NCI-H82 treated with DMSO at 0.1 percent for 48 hours (cell line): ENCODE data around the gene EFCAB6.
"Not testable (repeated sequence)": the region's sequence is repeated elsewhere in the genome, so short reads cannot be mapped to it uniquely, and the experiment has no call there.

Experiments
- DNase-seq: peaks from one replicate; lab custom pipeline; 2025; ENCODE audit not compliant: unreplicated experiment; lab: John Stamatoyannopoulos, UW

Gene EFCAB6

DNA sequence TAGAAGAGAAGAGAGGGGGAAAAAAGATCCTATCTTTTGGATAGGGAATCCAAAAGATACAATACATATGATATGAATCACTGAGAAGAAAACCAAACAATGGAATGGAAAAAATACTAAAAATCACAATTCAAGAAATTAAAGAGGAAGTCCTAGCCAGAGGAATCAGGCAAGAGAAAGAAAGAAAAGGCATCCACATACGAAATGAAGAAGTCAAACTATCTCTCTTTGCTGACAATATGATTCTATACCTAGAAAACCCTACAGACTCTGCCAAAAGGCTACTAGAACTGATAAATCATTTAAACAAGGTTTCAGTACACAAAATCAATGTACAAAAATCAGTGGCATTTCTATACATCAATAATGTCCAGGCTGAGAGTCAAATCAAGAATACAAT is 91.4 kb downstream of the EFCAB6 start:
- DNase-seq: no peak

DNA sequence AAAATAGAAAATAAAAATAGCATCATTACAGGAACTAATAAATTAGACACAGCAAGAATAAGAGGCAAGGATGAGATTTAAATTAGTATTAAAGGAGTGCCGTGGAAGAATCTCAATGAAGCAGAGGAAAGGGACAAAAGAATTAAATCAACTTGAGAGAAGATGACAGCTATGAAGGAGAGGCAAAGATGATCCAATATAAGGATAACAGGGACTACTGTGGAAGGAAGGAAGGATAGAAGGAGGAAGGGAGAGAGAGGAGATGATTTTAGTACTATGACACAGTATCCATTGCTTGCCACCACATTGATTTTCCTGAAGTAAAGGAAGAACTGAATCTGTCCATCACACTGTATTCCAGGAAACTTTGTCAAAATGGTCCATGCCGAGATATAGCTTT is 98.0 kb downstream of the EFCAB6 start:
- no peak for DNase-seq

DNA sequence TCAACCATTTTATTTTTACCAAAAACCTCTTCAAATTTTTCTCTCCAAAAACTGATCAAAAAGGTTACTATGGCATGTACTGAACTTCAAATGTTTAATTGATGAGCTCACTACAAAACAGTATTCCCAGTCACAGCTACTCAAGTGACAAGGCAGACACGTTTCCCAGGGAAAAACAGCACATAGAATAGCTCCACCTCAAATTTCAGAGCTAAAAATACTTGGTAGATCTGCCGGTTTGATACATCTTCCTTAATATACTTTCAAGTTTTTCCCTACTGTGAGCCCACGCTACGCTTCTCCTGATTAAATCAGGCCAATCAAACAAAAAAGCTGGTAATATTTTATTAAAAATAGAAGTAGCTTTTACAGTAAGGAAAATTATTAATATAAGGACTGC is 100.4 kb downstream of the EFCAB6 start:
- DNase-seq: no peak

DNA sequence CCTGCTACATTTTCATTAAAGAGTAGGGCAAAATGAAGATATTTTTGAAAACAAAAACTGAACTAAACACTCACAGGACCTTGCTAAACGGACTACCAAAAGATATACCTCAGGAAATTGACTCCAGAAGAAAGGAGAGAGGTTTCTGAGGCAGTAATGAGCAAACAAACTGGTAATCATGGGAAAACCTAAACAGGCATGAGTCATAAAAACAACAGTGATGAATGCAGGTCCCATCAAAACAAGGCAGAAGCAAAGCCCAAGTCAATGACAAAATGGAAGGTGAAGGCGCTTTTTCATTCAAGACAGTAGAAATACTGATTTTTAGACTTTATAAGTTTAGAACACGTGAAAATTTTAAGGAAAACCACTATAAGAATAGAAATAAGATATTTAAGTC is 104.5 kb downstream of the EFCAB6 start:
- no peak for DNase-seq

DNA sequence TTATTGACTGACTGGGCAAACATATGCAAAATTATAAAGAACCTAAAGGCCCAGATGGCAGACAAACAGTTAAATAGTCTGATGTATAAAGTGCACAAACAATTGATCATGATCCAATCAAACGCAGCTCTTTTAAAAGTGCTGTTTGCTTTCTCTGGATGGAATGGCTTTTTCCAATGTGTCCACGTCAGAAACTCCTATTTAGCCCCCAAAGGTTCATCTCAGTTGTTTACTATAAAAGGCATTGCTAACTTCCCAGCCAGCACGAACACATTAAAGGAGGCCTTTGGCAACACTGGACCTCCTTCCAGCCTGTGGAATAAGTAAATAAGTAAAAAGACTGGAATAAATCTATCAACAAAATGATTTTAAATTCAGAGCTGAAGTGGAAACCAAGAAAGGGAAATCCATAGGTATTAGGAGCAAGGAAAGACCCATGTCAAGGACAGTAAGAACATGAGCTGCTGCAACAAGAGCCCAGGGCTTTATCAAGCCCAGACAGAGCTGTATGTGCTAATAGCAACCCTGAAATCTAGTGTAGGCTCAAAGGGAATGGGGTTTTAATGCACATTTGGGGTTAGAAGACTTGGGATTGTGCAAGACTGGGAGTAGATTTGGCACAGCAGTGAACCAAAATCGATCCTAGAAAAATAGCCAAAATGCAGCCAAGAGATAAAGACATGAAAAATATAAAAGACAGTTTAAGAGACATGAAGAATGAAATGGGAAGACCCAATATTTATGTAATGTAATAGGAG is 105.4 kb downstream of the EFCAB6 start:
- no peak for DNase-seq

DNA sequence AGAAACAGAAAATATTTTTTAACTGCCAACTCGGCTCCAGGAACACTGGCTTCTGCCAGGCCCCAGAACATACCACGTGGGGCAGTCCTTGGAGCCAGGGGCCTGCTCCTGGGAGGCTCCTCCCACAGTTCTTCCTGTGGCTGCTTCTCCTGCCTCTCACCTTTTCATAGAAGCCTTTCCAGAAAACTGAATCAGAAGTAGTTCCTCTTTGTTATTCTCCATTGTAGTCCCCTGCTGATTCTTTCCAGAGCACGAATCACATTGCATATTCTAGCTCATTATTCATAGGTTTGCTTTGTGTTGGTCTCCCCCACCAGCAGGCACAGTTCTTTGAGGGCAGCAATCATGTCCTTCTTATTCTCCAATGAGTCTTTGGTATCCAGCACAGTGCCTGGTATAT is 106.0 kb downstream of the EFCAB6 start:
- no peak for DNase-seq

DNA sequence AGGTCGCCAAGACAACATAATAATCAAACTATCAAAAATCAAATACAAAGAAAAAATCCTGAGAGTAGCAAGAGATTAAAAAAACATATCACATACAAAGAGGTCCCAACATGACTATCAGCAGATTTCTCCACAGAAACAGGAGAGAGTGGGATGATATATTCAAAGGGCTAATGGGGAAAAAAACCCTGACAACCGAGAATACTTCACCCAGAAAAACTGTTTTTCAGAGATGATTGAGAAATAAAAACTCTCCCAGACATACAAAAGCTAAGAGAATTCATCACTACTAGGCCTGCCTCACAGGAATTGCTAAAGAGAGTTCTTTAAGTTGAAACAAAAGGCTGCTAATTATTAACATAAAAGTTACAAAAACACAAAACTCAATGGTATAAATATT is 108.1 kb downstream of the EFCAB6 start:
- no peak for DNase-seq

DNA sequence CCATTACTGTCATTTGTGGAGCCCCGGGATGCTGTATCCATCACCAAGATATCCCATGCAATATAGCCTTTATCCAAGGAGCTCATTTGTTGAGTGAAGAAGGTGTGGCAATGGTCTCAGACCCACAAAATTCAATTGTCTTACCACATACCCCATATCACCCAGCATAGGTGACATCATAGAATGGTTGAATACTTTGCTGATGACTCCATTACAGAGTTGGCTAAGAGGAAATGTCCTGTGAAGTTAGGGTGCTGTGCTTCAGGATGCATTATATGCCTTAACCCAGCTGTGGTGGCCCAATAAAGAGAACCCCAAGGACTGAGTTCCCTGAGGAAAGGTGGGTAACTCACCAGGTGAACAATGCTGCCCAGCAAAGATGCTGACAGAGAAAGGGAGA is 113.7 kb downstream of the EFCAB6 start:
- no peak for DNase-seq

DNA sequence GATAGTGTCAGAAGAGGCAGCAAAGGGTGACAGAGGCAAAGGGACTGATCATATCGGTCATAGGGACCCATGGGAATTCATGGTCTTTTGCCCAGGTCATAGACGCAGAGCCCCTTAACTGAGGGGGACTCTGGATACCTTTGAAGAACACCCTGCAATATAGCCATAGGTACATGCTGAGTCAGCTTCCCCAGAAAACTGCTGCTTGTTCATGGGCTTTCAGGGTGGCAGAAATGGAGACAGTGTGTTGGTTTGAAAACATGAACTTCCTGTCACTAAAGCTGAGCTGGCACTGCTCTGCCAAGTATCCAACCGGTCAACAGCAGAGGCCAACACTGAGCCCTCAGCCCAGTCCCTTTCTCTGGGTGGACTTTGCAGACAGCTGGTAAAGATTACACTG is 114.2 kb downstream of the EFCAB6 start:
- DNase-seq: no peak

DNA sequence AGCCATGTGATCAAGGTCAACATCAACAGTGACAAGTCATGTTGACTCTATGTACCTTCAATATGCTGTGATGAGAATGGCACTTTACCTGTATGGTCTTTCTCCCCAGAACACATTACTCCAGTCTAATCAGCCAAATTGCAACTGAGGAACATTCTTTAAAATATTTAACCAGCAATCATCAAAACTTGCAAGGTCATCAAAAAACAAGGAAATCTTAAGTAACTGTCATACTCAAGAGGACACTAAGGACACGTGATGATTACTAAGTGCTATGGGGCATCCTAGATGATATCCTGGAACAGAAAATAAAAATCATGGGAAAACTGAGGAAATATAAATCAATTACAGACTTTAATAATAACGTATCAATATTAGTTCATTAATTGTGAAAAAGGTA is 118.9 kb downstream of the EFCAB6 start:
- DNase-seq: no peak

DNA sequence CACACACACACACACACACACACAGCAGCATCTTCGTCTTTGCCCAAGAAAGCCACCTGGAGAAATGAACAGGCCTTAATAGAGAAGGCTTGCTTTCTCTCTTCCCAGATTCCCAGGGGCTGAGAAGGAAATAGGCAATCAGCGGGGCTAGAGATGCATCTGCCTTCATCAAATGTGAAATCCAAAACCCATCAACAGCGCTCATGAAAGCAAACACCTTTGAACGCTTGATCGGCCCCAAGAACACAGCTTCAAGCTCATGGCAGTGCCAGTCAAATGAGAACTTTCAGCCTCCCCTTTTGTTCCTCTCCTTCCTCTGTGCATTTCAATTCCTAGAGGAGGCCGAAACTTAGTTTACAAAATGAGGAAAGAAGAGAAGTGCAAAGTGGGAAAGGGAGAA is 122.7 kb downstream of the EFCAB6 start:
- no peak for DNase-seq

DNA sequence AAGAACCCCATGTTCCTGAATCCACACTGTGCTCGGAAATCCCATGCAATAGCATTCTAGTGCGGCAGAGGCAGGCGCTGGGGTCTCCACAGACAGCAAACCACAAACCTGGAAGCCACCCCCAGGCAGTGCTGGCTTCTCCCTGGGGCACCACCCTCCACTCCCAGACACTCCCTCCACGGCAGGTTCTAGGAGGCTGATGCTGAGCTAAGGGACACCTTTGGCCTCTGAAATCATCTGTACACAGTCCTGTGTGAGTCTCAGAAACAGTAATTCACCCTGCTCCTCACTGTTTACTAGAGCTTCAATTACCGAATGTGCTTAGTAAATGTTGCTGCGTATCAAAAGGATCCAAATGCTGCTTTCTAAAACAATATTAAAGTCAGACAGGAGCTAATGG is 129.3 kb downstream of the EFCAB6 start:
- no peak for DNase-seq

DNA sequence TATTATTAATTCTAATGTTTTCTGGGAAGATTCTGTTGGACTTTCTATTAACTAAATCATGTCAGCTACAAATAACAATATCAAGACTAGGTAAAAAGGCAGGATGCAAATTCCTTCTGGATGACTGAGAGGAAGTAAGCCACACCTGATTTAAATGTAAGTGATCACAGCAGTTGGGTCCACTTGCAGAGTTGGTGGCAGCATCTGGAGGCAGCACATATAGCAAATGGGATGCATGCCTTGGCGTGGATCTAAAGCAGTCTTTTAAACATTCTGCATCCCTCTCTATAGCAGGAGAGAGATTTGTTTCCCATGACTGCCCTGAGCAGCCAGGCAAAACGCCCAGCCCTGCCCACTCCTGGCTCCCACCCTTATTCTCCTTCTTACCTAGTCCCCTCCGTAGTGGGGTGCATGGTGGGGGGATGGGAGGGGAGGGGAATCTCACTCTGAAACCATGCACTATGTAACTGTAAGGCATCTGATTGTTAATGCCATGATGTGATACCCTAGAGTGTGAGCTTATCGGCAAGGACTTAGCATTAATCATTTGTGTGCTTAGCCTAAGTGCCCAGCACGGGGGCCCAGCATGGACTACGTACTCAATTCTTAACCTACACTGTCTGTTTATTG is 130.3 kb downstream of the EFCAB6 start:
- no peak for DNase-seq

DNA sequence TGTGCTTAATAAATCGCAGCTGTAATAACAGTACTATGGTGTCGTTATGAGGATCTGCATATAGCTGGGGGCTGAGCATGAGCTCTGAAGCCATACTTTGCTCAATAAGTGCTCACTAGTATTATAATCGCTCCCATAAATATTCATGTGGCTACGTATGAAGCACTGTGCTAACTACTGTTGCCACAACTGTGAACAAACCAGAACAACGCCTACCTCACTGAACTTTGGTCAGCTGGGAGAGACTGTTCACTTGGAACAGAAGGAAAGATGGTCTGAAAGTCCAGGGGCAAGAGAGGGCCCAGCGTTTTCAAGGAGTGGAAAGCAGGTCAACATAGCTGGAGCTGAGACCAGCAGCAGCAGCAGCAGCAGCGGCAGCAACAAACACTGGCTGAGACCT is 141.6 kb downstream of the EFCAB6 start:
- no peak for DNase-seq

DNA sequence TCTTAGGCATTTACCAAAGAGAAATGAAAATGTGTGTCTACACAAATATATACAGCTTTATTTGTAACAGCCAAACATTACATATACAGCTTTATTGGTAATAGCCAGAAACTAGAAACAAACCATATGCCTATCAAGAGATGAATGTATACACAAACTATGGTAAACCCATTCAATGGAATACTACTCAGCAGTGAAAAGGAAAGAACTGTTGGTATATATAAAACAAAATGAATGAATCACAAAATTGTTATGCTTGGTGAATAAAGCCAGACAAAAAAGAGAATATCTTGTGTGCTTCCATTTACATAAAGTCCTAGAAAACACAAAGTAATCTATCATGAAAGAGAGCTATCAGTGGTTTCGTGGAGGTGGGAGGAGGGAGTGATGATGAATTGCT is 142.9 kb downstream of the EFCAB6 start:
- no peak for DNase-seq

DNA sequence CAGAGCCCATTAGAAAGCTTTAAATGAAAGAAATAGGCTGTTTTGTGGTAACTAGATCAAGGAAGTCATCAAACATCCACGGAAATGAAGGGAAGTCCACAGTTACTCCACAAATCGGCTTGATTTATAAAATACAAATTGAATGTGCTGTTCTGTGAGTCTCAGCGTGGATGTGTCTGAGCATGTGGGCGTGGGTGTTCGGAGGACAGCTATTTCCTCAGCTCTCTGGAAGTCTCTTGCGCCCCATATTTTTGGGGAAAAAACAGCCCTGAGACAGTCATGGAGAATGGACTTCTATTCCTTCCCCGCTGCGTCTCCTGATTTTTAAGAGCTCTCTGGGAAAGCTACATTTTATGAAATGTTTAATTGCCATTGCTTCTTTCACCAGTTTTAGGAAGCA is 144.4 kb downstream of the EFCAB6 start:
- no peak for DNase-seq

DNA sequence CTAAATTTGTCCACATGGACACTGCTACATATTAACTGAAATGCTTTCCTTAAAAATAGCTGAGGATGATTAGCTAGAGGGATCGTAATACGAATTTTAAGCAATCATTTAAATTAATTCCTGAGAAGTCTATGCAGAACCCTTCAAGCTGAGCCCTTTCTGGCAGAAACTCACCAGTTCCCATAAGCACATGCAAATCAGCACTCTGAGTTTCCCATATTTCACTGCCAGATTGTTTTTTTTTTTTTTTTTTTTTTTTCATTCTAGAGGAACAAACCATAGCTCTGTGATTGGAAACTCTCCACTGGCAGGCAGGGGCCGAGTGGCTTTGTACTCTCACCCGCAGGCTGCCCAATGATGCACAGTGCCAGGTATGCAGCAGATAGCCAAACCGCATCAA is 145.6 kb downstream of the EFCAB6 start:
- DNase-seq: no peak

DNA sequence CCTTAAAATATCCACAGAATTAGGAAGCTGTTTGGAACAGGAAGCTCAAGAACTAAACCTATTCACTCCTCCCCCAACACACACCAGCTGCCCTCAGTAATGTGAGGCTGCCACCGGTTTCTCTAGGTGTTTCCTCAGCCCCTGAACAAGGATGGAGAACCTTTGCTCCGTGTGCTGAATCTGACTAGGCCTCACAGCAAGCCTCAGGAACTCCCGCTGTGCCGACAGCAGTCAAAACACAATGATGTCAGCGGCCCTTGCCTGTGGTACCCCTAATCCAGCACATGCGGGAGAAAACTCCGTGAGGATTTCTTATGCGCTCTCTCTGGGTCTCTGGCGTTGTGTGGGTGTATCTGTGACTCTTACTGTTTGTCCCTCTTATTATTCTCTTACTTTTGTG is 153.3 kb downstream of the EFCAB6 start:
- DNase-seq: no peak

DNA sequence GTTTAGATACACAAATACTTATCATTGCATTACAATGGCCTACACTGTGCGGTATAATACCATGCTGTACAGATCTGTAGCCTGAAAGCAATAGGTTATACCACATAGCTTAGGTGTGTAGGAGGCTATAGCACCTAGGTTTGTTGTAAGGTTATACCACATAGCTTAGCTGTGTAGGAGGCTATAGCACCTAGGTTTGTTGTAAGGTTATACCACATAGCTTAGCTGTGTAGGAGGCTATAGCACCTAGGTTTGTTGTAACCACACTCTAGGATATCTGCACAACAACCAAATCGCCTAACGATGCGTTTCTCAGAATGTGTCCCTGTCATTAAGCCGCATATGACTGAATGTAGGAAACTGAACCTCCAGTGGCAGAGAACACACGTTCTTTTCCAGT is 155.5 kb downstream of the EFCAB6 start:
- not testable (repeated sequence) for DNase-seq

DNA sequence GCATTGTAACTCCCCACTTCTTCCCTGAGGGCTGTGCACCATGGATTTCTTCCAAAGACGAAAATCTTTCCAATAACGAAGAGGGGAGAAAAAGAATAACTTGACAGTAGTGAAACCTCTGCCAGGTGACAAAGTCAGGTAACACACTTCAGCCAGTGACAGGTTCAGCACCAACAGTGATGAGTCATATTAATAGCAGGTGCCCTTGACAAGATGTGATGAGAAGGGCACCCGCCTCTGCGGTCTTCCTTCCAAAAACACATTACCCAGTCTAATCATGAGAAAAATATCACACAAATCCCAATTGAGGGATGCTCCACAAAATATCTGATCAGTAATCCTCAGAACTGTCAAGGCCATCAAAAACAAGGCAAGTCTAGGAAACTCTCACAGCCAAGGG is 157.8 kb downstream of the EFCAB6 start:
- no peak for DNase-seq

DNA sequence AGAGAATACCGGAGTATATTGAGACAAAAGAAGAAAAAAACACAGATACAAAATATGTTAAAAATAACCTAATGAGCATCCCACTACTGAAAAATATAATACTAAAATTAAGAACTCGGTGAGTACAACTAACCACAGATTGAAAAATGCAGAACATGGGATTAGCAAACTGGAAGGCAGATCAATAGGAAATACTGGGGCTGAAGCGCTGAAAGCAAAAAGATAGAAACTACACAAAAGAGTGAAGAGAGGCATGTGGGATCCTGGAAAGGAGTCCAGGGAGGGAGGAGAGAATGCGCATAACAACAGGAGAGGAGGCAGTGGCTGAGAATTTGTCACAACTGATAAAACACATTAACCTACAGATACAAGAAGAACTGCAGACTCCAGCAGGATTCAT is 159.3 kb downstream of the EFCAB6 start:
- DNase-seq: no peak

DNA sequence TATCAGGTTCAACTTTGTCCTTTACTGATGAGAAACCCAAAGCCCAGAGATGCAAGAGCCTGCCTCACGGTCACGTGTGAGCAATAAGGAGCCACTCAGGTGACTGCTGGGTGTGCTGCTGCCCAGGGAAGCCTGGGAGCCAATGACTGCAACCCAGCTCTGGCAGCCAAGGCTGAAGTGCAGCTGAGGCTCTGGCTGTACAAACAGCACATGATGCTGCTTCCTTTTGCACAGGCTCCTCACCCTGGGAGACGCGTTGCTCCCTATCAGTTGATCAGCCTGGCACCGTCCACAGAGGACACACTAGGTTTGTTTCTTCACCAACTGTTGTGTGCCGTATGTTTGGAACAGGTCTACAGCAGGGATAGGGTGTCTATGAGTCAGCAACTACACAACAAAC is 168.7 kb downstream of the EFCAB6 start:
- no peak for DNase-seq
